ENCODE measurements around the gene OSBPL10.

Gene OSBPL10

DNA sequence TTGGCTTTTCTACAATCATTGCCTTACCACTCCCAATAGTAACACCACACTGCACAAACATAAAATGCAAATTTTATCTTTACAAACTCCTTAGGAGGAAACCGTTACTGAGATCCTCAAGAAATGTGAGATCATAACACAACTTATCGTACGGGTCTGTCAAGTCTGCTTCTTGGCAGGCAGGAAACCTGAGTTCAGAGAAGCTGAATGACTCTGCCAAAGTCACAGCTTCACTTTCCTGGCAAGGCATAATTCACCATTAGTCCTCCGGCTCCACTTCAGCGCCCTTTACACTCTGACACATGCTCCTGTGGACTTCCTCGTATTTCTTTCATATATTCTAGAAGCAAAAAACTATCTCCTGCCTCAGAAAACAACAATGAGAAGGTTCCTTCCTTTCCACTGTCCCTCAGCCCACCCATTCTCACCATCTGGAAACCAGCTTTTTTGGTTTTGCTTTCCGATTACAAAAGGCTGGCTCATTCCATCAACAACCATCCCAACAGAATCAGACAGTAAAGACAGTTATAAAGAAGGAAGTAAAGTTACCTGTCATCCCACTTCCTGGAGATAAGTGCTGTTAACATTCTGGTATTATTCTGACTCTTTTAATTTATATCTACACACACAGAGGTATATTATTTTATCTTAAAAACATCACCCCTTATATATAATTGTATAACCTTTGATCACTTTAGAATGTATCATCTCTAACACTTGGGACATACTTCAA is 225.0 kb downstream of the OSBPL10 start:
- Mint-ChIP-seq H3K36me3 (ENCODE audit: low read depth) (no peaks in the 10 kb centered on the region), H3K4me1 (ENCODE audit: low read depth) (peaks cover 36% of the 10 kb centered on the region), H3K27ac (peak overlapping the region; percentile 81), H3K27me3 (peaks cover 6% of the 10 kb centered on the region), H3K9me3 (no peaks in the 10 kb centered on the region), H3K4me3 (peak overlapping the region; percentile 32)

DNA sequence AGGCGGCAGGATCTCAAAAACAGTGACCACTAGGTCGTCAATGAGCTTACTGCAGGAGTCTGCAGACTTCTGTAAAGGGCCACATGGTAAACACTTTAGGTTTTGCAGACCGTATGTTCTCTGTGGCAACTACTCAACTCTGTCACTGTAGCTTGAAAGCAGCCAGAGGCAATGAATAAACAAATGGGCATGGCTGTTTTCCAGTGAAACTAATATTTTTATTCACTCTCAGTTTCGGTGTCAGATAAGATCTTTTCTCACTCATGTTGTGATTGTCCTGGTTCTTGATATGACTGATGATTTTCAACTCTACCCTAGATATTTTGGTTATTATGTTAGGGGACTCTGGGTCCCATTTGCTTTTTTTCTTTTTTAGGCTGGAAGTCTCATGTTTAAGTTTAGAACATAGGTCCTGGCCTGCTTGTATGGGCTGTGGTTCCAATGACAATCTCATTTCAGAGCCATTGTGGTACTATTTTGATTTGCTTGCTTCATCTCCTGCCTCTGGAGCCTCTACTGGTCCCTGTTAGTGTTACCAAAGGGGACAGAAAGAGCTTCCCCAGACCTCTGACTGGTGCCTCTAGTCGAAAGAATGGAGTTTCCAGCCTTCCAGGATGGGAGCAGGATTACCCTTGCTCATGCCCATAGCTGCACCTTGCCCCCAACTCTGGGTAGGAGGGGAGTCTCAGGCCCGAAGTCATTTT is 226.3 kb downstream of the OSBPL10 start:
- H3K4me1 Mint-ChIP-seq (ENCODE audit: low read depth): peaks cover 36% of the 10 kb centered on the region
- H3K4me3 Mint-ChIP-seq: no peak overlapping the region
- H3K36me3 Mint-ChIP-seq (ENCODE audit: low read depth): no peaks in the 10 kb centered on the region
- H3K27ac Mint-ChIP-seq: no peak overlapping the region
- peaks cover 6% of the 10 kb centered on the region for H3K27me3 Mint-ChIP-seq
- no peaks in the 10 kb centered on the region for H3K9me3 Mint-ChIP-seq

DNA sequence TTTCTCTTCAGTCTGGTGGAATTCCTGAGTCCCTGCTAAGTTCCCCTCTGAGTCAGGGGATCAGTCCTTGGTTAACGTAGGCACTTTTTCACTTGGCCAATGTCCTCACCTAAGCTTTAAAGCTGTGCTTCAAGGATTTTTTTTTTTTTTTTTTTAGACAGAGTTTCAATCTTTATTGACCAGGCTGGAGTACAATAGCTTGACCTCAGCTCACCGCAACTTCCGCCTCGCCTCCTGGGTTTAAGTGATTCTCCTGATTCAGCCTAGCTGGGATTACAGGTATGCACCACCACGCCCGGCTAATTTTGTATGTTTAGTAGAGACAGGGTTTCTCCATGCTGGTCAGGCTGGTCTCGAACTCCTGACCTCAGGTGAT is 228.0 kb downstream of the OSBPL10 start:
- Mint-ChIP-seq H3K27me3 (peaks cover 6% of the 10 kb centered on the region), H3K36me3 (ENCODE audit: low read depth) (no peaks in the 10 kb centered on the region), H3K4me1 (ENCODE audit: low read depth) (peaks cover 31% of the 10 kb centered on the region), H3K4me3 (no peak overlapping the region), H3K27ac (no peak overlapping the region), H3K9me3 (no peaks in the 10 kb centered on the region)

DNA sequence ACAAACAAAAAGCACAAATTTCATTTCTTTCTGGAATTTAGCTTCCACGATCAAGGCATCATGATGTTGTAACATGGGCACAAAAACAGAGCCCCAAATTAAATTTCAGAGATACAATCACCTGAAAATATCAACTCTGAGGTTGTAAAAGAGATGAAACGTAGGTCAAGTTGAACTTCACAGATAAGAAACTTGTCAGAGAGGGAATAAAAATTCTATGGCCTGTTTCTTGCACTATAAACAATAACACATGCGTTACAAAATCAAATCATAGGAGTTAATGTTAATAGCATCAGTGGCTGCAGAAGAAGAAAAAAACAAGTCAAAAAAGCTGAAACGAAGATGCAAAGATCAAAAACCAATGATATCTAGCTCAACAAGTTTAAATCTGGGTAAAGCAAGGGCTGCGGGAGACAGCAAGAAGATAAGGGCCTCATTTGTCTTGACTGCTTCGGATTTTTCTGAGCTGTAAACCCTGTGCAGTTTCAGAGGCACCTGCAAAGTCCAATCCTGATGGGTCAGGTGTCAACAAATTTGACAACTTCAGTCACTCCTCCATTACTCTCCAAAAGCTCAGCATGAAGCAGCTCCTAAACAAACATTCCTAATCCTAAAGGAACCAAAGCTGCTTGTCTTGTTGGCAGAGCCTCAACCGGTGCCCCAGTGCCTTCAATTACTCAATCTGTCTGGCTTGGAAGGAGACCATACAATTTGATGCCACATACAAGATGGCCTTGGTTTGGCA is 228.6 kb downstream of the OSBPL10 start:
- Mint-ChIP-seq H3K9me3 (no peaks in the 10 kb centered on the region), H3K4me3 (no peak overlapping the region), H3K36me3 (ENCODE audit: low read depth) (no peaks in the 10 kb centered on the region), H3K27ac (no peak overlapping the region), H3K4me1 (ENCODE audit: low read depth) (peaks cover 26% of the 10 kb centered on the region), H3K27me3 (peaks cover 6% of the 10 kb centered on the region)

DNA sequence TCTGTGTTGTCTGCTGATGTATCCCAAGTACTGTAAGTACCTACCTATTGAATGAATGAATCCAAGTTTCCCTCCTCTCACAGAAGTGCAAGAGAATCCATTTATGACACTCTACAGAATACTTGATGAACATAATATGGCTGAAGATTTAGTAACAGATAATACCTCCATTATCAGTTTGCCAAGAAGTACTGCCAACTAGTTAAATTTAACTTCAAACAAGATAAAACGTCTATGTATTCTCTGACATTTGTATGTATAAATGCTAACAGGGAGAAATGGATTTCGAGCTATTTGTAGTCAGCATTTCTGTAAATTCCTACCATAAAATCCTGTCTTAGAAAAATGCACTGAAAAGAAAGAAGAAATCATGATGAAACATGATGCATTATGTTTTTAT is 230.7 kb downstream of the OSBPL10 start:
- no peaks in the 10 kb centered on the region for H3K36me3 Mint-ChIP-seq (ENCODE audit: low read depth)
- peaks cover 12% of the 10 kb centered on the region for H3K4me1 Mint-ChIP-seq (ENCODE audit: low read depth)
- no peaks in the 10 kb centered on the region for H3K9me3 Mint-ChIP-seq
- no peak overlapping the region for H3K27ac Mint-ChIP-seq
- no peak overlapping the region for H3K4me3 Mint-ChIP-seq
- peaks cover 6% of the 10 kb centered on the region for H3K27me3 Mint-ChIP-seq

DNA sequence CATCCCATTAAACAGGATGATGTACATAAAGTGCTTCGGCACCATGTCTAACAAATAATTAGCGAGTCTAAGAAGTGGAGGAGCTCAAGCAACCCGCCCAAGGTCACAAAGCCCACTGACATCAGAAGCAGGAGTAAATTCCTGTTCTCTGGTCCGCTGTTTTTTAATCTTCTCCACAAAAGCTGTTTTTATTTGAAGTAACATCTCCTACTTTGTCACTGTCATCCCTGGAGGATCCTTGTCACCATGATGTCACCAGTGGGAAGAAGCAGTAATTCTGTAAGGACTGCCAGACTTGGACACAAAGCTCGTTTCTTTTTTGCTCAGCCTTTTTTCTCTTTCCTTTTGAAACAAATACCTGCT is 232.1 kb downstream of the OSBPL10 start:
- Mint-ChIP-seq H3K27me3 (peaks cover 6% of the 10 kb centered on the region), H3K36me3 (ENCODE audit: low read depth) (no peaks in the 10 kb centered on the region), H3K9me3 (no peaks in the 10 kb centered on the region)

DNA sequence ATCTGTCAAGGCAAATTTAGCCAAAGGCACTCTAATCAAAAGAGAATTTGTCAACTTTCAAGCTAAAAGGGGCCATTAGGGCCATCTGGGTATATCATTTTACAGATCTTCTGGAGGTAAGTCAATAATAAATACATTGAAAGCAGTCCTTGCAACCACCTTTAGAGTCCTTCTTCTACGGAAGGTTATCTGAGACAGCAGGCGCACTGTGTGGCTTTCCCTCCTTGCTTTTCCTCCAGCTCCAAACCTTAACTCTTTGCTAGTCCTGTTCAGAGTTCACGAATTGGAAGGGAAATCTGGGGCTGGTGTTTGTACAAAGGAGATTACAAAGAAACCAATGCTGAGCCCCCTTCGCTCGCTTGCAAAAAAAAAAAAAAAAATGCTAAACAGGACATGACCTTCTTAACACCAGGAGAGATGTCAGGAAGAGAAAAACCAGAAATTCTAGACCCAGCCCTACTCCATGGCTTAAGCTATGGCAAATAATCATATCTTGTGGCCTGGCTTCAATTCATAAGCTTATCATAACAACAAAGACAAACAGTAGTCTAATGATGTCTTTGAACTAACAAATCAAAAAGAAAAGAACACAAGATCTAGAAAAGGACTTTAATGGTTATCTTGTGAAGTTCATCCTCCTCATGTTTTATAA is 232.7 kb downstream of the OSBPL10 start:
- Mint-ChIP-seq H3K36me3 (ENCODE audit: low read depth) (no peaks in the 10 kb centered on the region), H3K9me3 (no peaks in the 10 kb centered on the region), H3K27ac (no peak overlapping the region), H3K27me3 (peaks cover 6% of the 10 kb centered on the region), H3K4me3 (no peak overlapping the region), H3K4me1 (ENCODE audit: low read depth) (no peaks in the 10 kb centered on the region)

More for the DNA sequence above, 232.1 kb downstream of the OSBPL10 start:
- Mint-ChIP-seq H3K4me1 (ENCODE audit: low read depth) (no peaks in the 10 kb centered on the region), H3K27ac (no peak overlapping the region), H3K4me3 (no peak overlapping the region)

DNA sequence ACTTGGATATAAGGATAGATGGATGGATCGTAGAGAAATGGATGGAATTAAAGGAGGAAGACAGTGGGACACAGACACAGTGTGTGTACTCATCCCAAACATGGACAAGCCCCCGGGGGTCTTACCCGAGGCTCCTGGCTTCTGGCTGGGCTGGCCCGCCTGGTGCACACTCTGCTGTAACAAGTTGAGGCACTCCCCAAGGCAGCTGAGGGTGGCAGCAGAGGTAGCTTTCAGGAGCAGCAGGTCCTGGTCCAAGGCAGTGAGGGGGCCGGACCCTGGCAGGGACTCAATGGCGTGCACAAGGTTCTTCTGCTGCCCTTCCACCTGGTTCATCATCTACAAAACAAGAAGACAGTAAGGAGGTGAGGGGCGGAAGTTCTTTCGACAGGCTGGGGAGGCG is 233.3 kb downstream of the OSBPL10 start:
- no peaks in the 10 kb centered on the region for H3K4me1 Mint-ChIP-seq (ENCODE audit: low read depth)
- H3K27me3 Mint-ChIP-seq: peaks cover 6% of the 10 kb centered on the region
- H3K36me3 Mint-ChIP-seq (ENCODE audit: low read depth): no peaks in the 10 kb centered on the region
- no peaks in the 10 kb centered on the region for H3K9me3 Mint-ChIP-seq
- no peak overlapping the region for H3K4me3 Mint-ChIP-seq
- H3K27ac Mint-ChIP-seq: no peak overlapping the region

DNA sequence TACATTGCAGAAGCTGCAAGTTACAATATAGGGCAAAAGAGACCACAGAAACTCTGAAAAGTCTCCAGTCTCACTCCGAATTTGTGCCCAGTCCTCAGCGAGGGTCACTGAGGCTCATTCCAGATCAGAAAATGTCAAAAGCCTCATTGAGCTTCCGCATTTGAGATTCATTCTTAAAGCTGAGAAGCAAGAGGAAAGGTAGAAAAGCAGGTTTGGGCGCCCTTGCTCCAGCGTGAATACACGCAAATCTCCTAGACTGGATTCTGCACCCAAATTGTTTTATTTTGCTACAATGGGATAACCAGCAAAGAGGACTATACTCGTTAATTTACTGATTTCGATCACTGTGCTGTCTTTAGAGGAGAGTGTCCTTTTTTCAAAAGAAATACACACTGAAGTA is 236.1 kb downstream of the OSBPL10 start:
- Mint-ChIP-seq H3K9me3 (no peaks in the 10 kb centered on the region), H3K4me1 (ENCODE audit: low read depth) (no peaks in the 10 kb centered on the region), H3K27me3 (no peaks in the 10 kb centered on the region), H3K4me3 (no peak overlapping the region), H3K27ac (no peak overlapping the region), H3K36me3 (ENCODE audit: low read depth) (no peaks in the 10 kb centered on the region)

DNA sequence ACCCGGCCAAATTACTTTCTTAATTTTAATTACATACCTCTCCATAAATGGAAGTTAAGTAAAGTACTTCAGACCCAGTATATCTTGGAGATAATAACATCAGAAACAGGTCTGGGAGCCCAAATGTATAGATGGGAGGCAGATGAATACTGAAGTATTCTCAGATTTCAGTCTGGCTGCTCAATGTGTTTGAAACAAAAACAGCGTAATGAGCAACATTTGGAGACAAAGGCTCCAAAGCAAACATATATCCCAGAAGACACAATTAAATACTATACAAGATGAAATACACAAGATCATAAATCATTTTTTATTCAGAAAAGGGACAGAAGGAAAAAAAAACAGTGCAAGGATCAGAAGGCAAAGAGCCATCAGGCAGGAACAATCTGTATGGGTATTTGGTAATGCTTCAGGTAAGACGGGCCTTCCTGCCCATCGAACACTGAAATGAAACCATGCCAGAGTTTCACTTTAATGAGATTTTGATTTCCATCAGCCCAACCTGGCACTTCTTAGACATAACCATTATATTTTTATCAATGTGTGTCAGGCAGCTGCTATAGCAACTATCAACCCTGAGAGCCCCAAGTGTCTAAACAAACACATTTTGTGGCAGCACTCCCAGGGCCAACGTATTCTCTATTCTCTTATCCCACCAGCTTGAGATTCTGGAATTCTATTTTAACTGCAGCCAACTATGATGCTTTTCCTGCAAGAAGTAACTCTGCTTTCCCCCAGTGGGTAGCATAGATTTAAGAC is 237.6 kb downstream of the OSBPL10 start:
- Mint-ChIP-seq H3K4me3 (no peak overlapping the region), H3K4me1 (ENCODE audit: low read depth) (no peaks in the 10 kb centered on the region), H3K27ac (no peak overlapping the region), H3K27me3 (no peaks in the 10 kb centered on the region), H3K9me3 (no peaks in the 10 kb centered on the region), H3K36me3 (ENCODE audit: low read depth) (no peaks in the 10 kb centered on the region)

DNA sequence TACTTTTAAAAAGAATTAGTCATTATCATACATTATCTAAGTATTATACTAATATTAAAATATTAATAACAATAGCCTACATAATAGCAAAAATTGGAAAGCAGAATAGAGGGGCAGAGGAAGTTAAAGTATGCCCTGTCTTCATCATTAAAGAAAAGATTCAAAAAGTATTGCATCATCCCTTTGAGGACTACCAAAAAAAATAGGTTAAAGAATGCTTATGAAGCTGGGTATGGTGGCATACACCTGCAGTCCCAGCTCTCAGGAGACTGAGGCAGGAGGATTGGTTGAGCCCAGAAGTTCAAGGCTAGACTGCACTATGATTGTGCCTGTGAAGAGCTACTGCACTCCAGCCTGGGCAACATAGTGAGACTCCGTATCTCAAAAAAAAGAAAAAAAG is 240.7 kb downstream of the OSBPL10 start:
- Mint-ChIP-seq H3K27me3 (no peaks in the 10 kb centered on the region), H3K4me3 (no peak overlapping the region), H3K27ac (no peak overlapping the region), H3K36me3 (ENCODE audit: low read depth) (no peaks in the 10 kb centered on the region), H3K9me3 (no peaks in the 10 kb centered on the region), H3K4me1 (ENCODE audit: low read depth) (no peaks in the 10 kb centered on the region)

DNA sequence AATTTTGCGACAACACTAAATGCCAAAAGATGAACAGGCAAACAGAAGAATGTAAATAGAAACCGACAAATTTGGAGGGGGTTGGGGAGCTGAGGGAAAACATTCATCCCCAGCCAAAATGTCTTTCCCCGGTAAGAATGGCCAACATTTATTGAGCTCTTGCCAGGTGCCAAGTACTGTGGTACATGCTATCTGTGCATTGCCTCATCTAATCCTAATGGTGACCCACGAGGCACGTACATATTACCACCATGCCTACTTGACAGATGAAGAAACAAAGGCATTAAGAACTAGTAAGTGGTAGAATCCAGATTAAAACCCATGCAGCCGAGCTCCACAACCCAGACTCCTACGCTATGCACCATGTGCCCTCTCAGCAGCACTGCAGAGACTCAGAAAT is 242.7 kb downstream of the OSBPL10 start:
- Mint-ChIP-seq H3K27me3 (no peaks in the 10 kb centered on the region), H3K27ac (no peak overlapping the region), H3K4me1 (ENCODE audit: low read depth) (no peaks in the 10 kb centered on the region), H3K9me3 (no peaks in the 10 kb centered on the region), H3K4me3 (no peak overlapping the region), H3K36me3 (ENCODE audit: low read depth) (no peaks in the 10 kb centered on the region)

DNA sequence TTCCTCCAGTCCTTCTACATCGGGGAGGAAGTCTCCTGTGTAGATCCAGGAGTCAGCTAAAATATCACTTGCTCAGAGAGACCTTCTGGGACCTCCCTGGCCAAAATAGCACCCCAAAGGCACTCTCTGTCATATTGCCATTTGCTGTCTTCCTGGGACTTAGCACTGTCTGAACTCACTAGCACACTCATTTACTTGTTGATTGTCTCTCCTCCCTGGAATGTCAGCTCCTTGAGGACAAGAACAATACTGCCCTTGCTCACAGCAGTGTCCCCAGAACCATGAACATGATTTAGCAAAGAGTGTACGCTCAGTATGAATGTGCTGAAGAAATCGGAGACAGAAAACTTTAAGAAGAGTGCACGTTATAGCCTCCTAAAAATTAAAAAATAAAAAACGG is 245.4 kb downstream of the OSBPL10 start:
- no peaks in the 10 kb centered on the region for H3K4me1 Mint-ChIP-seq (ENCODE audit: low read depth)
- H3K27me3 Mint-ChIP-seq: no peaks in the 10 kb centered on the region
- H3K9me3 Mint-ChIP-seq: no peaks in the 10 kb centered on the region
- no peak overlapping the region for H3K4me3 Mint-ChIP-seq
- no peaks in the 10 kb centered on the region for H3K36me3 Mint-ChIP-seq (ENCODE audit: low read depth)
- H3K27ac Mint-ChIP-seq: no peak overlapping the region

DNA sequence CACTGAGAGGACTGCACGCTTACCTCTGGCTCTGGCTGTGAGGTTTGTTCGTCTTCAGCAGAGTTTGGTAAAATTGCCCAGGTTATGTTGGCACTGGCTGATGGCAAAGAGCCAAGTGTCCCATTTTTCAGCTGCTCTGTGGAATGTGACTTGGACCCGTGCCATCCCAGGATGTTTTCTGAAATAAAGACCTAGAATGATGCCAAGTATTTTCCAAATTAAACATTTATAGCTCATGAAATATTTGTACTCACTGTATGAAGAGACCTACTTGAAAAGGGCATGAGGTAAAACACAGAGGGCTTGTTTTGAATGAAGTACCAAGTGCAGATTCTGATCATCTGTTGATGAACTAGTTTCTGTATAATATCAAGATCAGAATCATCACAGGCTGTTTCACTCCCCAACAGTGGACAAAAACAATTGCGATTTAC is 247.8 kb downstream of the OSBPL10 start:
- peaks cover 7% of the 10 kb centered on the region for H3K27me3 Mint-ChIP-seq
- H3K36me3 Mint-ChIP-seq (ENCODE audit: low read depth): no peaks in the 10 kb centered on the region
- no peaks in the 10 kb centered on the region for H3K4me1 Mint-ChIP-seq (ENCODE audit: low read depth)
- H3K4me3 Mint-ChIP-seq: no peak overlapping the region
- H3K27ac Mint-ChIP-seq: no peak overlapping the region
- no peaks in the 10 kb centered on the region for H3K9me3 Mint-ChIP-seq

Measured in stimulated activated naive CD8-positive, alpha-beta T cell treated with anti-CD3 and anti-CD28 coated beads, Interleukin-15, Interleukin-2, amounts not matched to agents 100 ng/mL and 50 ng/mL, for 24 hours (primary cell).